NOMO-1 treated with DMSO at 0.1 percent for 48 hours (cell line): ENCODE measurements around the gene PDCD6IP.
"Not testable (repeated sequence)": the region's sequence is repeated elsewhere in the genome, so short reads cannot be mapped to it uniquely, and the experiment has no call there.

Source experiments
- DNase-seq: peaks from one replicate; lab custom pipeline; 2025; ENCODE audit not compliant: unreplicated experiment; lab: John Stamatoyannopoulos, UW

The PDCD6IP gene

DNA sequence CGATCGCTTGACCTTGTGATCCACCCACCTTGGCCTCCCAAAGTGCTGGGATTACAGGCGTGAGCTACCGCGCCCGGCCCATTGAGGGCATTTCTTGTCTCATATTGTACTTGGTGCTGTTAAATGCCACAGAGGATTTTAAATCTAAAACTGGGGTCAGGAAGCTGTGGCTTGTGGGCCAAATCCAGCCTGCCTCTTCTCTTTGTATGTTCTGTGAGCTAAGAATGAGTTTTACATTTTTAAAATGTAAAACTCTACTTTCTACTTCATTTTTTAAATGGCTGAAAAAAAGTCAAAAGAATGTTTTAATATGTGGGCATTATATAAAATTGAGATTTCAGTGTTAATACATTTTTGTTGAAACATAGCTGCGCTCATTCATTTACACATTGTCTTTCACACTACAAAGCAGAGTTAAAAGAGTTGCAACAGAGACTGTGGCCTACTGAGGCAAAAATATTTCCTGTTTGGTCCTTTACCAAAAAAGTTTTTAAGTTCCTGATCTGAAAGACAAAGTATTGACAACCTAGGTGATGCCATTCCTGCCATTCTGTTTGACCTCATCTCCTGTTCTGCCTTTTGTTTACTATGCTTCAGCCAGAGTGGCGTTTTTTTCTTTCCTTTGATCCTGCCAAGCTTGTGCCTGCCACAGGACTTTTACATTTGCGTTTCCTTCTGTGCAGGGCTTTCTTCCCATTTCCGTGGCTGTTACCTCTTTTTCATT is 50.4 kb downstream of the PDCD6IP start:
- DNase-seq = no peak

DNA sequence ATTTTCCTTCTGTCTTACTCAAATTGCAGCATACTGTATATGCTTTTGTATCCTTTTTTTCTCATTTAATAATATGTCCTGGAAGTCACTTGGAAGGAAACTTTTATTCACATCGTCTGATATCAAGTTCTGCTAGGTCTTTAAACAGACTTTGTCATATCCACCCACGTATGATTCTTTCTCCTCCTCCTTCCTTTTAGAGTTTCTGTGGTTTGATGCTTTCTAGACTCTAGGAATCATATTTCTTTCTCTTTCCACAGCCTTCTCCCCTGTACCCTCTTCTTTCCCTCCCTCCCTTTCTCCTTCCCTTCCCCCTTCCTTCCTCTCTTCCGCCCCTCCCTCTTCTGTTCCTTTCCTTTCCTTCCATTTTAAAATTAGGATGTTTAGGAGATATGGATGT is 52.2 kb downstream of the PDCD6IP start:
- not testable (repeated sequence) for DNase-seq

DNA sequence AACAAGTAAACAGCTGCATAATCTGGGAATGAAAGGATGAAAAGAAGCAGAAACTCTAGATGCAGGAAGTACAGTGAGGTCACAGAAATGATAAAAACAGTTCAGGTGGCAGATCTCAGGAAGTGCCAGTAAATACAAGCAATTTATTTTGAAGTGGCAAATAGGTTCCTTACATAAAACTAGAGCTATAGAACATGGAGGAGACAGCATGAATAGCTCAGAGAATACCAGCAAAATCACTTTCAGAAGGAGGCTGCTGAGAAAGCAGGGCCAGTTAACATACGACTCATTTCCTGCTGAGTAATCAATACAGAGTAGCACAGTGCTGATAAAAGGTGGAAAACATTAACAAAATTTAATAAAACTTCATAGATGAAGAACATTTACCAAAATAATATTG is 57.0 kb downstream of the PDCD6IP start:
- not testable (repeated sequence) for DNase-seq

DNA sequence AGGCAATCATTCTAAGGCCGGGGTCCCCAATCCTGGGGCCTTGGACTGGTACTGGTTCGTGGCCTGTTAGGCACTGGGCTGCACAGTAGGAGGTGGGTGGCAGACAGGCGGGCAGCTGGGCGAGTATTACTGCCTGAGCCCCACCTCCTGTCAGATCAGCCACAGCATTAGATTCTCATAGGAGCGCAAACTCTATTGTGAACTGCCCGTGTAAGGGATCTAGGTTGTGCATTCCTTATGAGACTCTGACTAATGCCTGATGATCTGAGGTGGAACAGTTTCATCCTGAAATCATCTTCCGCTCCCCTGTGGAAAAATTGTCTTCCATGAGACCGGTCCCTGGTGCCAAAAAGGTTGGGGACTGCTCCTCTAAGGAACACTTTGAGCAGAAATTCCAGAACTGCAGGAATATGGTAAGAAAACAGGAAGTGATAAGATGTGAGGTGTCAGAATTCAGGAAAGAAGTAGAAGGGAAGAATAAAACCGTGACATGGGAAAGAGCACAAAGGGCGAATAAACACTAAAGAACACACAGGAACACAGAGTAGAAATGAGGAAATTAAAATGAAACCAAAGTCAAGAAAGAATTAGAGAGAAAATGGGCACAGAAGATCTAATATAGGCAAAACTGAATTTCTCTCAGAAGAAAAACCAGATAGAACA is 57.6 kb downstream of the PDCD6IP start:
- no peak for DNase-seq

DNA sequence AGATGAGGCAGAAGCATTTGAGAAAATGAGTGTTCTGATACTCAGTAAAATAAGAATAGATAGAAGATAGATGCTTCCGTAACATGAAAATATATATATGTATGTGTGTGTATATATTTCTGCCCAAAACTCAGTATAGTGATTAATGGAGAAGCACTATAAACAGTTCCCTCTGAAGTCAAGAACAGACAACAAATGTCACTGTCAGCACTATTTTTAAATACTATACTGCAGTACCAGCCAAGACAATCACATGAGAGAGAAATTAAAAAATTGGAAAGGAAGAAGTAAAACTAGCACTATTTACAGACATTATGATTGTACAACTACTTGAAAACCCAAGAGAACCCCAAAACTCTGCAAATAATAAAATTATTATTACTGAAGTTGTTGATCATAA is 59.3 kb downstream of the PDCD6IP start:
- not testable (repeated sequence) for DNase-seq

DNA sequence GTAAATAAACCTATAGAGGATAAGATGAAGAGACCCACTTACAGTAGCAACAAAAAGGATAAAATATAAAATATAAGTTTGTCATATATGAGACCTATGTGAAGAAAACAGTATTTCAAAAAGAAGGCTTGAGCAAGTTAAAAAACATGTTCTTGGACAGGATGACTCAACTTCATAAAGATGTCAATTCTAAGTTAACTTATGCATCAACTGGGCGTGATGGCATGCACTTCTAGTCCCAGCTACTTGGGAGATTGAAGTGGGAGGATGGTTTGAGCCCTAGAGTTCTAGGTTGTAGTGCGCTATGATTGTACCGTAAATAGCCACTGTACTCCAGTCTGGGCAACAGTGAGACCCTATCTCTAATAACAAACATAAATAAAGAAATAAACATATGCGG is 59.7 kb downstream of the PDCD6IP start:
- no peak for DNase-seq

DNA sequence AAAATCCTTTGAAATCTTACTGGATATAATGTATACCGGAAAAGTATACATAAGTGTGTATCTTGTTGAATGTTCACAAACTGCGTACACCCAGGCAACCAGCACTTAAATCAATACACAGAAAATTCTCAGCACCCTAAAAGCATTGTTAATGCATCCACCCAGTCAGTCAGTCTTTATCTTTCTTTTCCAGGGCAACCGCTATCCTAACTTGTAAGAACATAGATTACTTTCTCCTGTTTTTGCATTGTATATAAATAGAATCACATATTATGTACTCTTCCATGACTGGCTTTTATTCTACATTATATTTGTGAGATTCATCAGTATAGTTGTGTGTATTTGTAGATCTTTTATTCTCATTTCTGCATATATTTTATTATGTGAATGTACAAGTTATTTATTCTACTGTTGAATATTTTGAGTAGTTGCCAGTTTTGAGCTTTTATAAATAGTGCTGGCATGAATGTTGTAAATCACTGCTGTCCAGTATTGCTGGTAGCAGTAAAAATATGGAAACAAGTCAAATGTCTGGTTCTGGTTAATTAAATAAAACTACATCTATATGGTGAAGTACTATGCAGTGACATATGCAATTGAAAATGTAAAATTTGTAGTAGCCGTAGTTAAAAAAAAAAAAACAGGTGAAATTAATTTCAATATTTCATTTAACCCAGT is 62.1 kb downstream of the PDCD6IP start:
- no peak for DNase-seq

DNA sequence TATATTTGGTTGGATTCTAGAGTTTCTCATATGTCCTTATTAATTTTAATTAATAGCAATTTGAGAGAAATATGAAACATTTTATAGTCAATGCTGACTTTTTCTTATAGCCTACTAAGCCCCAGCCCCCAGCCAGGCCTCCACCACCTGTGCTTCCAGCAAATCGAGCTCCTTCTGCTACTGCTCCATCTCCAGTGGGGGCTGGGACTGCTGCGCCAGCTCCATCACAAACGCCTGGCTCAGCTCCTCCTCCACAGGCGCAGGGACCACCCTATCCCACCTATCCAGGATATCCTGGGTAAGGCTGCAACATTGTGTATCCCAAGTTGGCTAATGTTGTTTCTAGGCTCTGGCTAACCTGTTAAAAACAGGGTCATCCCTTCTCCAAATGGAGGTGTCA is 66.7 kb downstream of the PDCD6IP start:
- no peak for DNase-seq

DNA sequence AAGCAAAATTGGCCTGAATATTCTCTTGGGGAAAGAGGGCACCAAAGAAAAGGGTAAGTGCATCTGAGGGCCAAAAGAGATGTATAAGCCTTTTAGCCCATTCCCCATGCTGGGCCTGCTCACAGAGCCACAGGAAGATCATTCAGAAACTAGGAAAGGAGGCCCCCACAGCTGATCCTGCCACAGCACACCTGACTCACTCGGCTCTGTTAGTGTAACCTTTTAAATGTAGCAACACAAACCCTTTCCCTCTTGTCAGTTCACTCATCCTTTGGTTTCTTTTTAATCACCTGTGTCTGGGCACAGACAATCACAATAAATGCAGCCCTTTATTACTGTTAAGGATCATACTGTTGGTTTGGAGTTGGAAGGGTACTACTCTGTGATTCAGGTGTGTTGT is 69.9 kb downstream of the PDCD6IP start:
- no peak for DNase-seq

DNA sequence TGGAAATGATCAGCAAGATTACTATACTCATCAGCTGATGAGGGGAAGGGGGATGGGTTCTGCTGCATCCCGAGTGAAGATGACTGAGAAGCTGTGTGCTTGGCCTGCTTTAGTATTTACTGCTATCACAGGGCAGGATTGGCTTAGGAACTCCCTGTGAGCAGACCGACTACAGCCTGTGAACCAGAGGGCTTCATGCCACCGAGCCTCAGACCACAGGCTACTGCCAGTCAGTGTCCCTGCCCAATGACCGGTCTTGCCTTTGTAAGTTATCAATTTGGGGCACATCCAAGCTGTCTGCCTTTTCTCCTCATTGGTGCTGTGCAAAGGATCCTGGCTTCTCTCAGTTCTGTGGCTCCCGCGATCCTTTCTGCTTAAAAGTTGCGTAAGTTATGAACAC is 71.5 kb downstream of the PDCD6IP start:
- DNase-seq = no peak

DNA sequence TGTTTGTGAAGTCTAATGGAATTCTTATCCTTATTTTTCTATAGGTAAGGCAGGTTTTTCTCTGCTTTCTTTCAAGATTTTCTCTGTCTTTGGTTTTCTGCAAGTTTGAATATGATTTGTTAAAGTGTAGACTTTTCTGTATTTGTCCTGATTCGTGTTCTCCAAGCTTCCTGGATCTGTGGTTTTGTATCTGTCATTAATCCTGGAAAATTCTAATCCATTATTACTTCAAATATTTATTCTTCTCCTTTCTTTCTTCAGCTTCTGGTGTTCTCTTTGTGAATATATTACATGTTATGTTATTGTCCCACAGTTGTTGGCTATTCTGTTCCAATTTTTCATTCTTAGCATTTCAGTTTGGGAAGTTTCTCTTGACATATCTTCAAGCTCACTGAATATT is 76.4 kb downstream of the PDCD6IP start:
- DNase-seq = no peak

DNA sequence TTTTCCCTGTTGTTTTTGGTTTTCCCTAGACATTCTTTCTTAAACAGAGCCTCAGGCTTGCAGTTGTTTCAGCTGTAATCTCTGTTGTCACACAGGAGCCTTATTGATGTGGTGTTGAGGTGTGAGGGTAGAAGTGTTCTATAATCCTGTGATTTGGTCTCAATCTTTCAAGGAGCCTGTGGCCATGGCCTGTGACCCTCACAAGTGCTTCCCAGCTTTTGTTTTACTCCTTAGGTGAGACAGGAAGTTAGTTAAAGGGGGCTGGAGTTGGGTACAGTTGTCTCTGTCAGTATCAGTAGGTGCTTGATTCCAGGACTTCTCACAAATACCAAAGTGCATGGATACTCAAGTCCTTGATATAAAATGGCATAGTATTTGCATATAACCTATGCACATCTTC is 77.2 kb downstream of the PDCD6IP start:
- no peak for DNase-seq

DNA sequence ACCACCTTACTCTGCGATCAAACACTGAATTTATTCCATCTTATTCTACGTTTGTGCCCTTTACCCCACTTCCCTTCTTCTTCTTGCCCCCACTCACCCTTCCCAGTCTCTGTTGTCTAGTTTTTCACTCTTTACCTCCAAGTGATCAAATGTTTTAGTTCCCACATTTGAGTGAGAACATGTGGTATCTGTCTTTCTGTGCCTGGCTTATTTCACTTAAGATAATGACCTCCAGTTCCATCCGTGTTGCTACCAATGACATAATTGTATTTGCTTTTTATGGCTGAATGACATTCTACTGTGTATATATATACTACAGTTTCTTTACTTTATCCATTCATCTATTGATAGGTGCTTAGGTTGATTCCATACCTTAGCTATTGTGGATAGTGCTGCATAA is 78.8 kb downstream of the PDCD6IP start:
- no peak for DNase-seq

DNA sequence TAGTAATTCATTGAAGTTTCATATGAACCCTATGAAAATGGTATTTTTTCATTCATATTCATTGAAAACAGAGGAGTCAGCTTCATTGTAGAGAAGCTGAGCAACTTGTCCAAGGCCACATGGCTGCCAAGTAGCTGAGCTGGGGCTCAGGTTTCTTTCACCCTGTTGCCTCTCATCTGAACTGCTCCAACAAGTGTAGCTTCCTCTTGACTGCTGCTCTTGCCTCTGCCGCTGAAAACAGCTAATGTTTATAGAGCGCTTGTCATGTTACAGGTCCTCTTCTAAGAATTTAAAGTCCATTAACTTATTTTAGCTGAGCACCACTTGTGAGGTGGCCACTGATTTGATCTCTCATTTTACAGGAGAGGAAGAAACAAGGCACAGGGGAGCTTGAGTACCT is 81.1 kb downstream of the PDCD6IP start:
- DNase-seq = no peak

DNA sequence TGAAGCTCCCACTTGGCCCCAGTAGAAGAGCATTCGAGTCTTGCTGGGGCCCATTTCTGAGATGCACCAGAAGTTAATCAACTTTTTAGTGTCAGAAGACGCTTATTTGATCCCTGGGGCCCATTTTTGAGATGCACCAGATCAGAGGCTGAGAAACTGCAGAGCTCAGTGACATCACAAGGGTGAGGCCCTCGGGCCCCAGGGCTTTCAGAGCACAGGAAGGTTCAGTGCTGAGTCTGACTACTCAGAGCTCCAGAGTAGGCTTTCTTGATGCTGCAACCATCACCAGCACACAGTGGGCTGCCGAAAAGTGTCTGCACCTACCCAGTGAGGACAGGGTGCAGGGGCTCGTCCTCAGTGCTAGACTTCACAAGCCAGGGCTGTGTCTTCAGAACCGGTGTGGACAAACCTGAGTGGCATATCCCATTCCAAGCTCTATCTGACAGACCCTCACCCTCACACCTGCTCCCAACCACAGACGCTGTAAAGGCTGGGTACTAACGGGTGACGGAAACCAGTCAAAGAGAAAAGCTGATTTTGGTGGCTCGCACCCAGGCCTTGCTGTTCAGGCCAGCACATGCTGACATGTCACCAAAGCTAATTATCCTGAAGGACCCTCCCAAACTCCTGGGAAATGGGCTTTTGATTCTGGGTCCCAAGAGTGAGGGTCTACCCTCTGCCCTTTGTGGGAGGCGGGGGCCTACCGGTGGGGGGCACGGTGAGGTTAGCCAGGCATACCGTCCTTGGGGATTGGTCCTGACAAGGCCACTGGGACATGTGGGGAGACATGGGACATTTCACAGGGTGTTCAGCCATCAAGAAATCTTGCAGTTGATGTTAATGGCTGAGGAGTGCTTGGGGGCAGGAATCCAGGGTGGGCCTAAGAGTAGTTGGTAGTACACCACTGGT is 83.0 kb downstream of the PDCD6IP start:
- no peak for DNase-seq

DNA sequence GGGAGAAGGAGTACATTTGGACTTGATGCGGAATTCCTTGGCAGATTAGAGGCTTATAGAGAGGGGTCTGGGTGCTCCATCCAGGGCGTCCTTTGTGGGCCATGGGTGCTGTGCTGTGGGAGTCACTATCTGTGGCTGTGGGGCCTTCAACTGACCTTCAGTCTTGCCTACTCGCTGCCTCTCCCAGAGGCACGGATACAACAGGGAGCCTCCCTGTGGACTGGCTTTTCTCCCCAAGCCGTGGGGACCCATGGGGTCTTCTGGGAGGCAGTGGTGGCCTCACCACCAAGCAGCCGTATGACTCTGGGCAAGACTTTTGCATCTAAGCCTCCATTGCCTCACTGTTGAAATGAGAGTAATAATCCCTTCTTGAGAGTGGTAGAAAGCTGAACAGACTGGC is 83.9 kb downstream of the PDCD6IP start:
- DNase-seq = no peak

DNA sequence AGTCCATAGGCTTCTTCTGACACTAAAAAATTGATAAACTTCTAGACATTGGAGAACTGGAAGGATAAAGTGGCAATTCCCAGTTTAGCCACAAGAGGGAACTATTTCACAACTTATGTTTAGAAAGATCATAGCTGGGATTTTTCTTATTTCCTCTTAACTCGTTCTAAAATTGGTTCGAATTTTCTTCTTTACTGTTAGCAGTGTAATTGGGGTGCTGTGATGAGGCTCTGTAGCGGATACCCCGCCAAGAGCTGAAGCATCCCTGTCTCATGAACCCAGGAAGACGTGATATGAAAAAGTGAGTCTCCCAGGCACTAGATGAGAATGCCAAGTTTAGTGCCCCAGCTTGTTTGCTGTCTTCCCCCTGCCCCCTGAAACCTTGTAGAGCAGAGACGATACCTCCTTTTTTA is 85.1 kb downstream of the PDCD6IP start:
- peak; percentile 45 for DNase-seq

DNA sequence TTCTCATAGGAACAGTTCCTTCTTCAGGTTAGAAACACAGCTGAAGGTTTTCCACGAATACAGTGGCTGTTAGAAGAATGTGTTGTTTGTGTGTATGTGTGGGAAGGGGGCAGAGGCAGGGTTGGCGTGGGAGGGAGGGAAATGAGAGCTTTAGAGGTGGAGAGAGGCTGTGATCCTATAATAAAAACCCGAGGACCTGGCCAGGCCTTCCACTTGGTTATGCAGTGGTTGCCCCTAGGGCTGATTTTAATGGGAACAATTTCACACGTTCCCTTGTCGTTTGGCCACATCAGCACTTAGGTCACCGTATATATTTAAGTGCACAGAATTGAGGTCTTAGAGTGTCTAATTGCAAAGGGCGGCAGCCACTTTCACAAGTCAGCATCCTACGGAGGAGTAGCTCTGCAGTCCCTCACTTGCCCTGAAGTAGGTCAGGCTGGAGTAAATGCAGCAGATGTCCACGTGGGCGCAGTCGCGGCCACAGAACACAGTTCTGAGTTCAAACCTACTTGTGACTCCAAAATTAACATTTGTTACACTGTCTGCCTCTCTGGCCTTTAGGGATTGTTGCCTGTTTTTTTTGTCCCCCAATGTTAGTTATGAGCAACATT is 85.6 kb downstream of the PDCD6IP start:
- DNase-seq = peak; percentile 41

DNA sequence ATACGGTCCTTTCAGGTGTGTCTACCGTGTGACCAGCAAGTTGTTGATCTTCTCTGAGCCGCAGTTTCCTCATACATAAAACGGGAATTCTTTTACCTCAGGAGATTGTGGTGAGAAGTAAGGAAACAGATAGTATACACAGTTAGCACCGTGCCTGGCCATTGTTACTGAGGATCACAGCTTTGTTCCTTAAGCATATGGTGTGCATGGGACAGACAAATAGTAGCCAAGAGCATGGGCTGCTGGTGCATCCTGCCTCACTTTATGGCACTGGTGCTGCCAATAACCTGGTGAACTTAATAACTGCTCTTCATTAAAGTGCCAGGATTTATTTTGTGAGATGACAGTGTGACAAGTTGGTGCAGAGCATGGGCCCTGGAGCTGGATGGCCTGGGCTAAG is 86.3 kb downstream of the PDCD6IP start:
- DNase-seq = no peak

DNA sequence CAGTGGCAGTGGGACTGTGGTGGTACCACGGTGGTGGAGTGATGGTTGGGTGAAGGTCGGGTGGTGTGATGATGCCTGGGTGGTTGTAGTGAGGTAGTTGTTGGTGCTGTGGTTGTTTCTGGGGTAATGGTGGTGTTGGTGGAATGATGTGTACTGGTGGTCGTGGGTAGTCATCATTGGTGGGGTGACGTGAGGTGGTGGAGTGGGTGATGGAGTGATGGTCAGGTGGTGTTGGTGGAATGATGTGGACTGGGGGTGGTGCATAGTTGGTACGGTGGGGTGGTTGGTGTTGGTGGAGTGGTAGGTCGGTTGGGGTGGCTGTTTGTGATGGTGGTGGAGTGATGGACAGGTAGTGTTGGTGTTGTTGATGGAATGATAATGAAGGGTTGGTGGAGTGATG is 87.1 kb downstream of the PDCD6IP start:
- no peak for DNase-seq

DNA sequence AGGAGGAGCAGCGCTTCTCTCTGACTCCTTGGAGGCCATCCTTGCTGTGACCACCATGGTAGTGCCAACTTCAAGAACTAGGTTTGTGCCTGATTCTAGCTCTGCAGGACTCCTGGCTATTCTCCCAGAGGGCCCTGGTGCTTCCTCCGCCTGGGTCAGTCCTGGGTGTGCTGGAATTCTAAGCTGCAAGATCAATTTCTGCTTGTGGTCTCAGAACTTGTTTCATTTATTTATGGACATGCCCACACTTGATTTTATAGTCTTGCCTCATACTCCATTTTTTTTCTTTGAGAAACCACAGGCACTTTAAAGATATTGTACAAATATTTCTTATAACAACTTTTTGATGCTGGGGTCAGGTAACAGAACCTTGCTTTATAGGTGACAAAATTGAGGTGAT is 87.6 kb downstream of the PDCD6IP start:
- no peak for DNase-seq
